Forelimb muscle (tissue), 1 donor: ENCODE data around the gene BCKDHB. TPM values are rescaled to one million over a fixed set of nuclear protein-coding genes. Genes with fewer than 3 reads are reported as not detected.

Experiments
- DNase-seq: peaks from one replicate; pipeline ENCODE4 v3.0.0-alpha.2; 2013; ENCODE audit warnings: low read depth
- polyA plus RNA-seq: library from polyadenylated mRNA; unstranded; fragments of 120-200 nt; gene quantifications from one replicate; pipeline ENCODE4 v1.2.1, GENCODE V29; 2013; ENCODE audit not compliant: insufficient read length

Gene BCKDHB
- polyA plus RNA-seq, 1 donor: 18.5 TPM

GRCh38 chr6:80151635-80152034 lies 45.2 kb downstream of the BCKDHB start:
- no peak for DNase-seq

GRCh38 chr6:80154160-80154559 lies 47.7 kb downstream of the BCKDHB start:
- DNase-seq: no peak

- DNase-seq: no peak
These were observed 49.8 kb downstream of the BCKDHB start for GRCh38 chr6:80156221-80156620.

- no peak for DNase-seq
These were observed 52.1 kb downstream of the BCKDHB start for GRCh38 chr6:80158478-80158989.

- no peak for DNase-seq
These were observed 55.0 kb downstream of the BCKDHB start for GRCh38 chr6:80161434-80161833.

- DNase-seq: no peak
These were observed 57.3 kb downstream of the BCKDHB start for GRCh38 chr6:80163754-80164187.

GRCh38 chr6:80165143-80165542 lies 58.7 kb downstream of the BCKDHB start:
- DNase-seq: no peak

- DNase-seq: no peak
These were observed 59.3 kb downstream of the BCKDHB start for GRCh38 chr6:80165819-80166218.

- DNase-seq: no peak
These were observed 64.0 kb downstream of the BCKDHB start for GRCh38 chr6:80170433-80170832.

GRCh38 chr6:80173411-80173810 lies 66.9 kb downstream of the BCKDHB start:
- DNase-seq: no peak

- DNase-seq: no peak
These were observed 68.6 kb downstream of the BCKDHB start for GRCh38 chr6:80174900-80175572.

GRCh38 chr6:80179695-80180094 lies 73.2 kb downstream of the BCKDHB start:
- DNase-seq: no peak

- DNase-seq: no peak
These were observed 75.0 kb downstream of the BCKDHB start for GRCh38 chr6:80181352-80182081.

GRCh38 chr6:80182308-80182707 lies 75.8 kb downstream of the BCKDHB start:
- DNase-seq: no peak

GRCh38 chr6:80183019-80183795 lies 76.7 kb downstream of the BCKDHB start:
- DNase-seq: no peak

GRCh38 chr6:80185492-80185891 lies 79.0 kb downstream of the BCKDHB start:
- no peak for DNase-seq

- no peak for DNase-seq
These were observed 79.6 kb downstream of the BCKDHB start for GRCh38 chr6:80186082-80186481.

GRCh38 chr6:80196906-80197305 lies 90.4 kb downstream of the BCKDHB start:
- no peak for DNase-seq

- DNase-seq: no peak
These were observed 91.0 kb downstream of the BCKDHB start for GRCh38 chr6:80197474-80197873.

- DNase-seq: no peak
These were observed 91.5 kb downstream of the BCKDHB start for GRCh38 chr6:80197986-80198385.

GRCh38 chr6:80203283-80203682 lies 96.8 kb downstream of the BCKDHB start:
- no peak for DNase-seq

- no peak for DNase-seq
These were observed 98.9 kb downstream of the BCKDHB start for GRCh38 chr6:80205404-80205803.
